GM19467 (cell line): ENCODE data around the gene LRRC63.
"Not testable (repeated sequence)": the region's sequence is repeated elsewhere in the genome, so short reads cannot be mapped to it uniquely, and the experiment has no call there.

Source experiments
- ATAC-seq: cut with Tn5 transposase; IDR thresholded peaks from one replicate; pipeline ENCODE4 v1.9.1; 2021; ENCODE audit warnings: mild to moderate bottlenecking, moderate library complexity; ENCODE audit not compliant: unreplicated experiment

LRRC63 gene

DNA sequence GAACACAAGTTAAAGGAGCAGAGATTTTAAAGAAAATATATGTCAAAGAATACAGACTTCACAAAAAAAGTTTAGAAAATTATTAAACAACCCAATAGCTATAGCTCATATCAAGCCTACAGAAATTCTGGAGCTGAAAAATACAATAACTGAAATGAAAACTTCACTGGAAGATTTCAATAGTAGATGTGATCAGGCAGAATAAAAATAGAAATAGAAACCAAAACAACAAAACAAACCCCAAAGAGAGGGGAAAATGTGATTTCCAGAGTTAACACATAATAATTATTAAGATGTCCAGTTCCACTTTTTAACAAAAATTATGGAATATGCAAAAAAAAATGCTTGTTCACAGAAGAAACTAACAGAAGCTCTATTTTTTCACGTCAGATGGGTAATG lies 23.6 kb downstream of the LRRC63 start:
- ATAC-seq: no peak

- no peak for ATAC-seq
Observed at GRCh38 chr13:46265292-46265691, 53.6 kb downstream of the LRRC63 start.

DNA sequence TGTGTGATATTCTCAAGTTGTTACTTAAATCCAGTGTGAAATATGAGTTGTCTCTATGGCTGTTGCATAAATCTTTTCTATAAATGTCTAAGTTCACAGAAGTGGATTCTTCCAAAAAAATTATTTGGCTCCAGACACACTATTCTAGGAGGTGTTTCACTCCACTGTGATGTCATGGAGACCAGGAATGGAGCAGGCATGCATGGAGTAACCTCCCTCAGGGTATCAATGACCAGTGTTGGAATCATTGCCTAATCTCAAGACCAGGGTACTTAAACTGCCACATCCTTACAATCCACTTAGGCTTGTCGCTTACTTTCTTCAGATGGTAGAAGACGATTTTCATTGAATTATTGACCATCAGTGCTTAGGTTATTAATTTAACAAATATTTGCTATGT lies 55.4 kb downstream of the LRRC63 start:
- ATAC-seq: no peak

GRCh38 chr13:46270416-46270815 lies 58.7 kb downstream of the LRRC63 start:
- no peak for ATAC-seq

- no peak for ATAC-seq
Observed at GRCh38 chr13:46274094-46274698, 62.5 kb downstream of the LRRC63 start.

- ATAC-seq: no peak
Observed at GRCh38 chr13:46278474-46278873, 66.7 kb downstream of the LRRC63 start.

DNA sequence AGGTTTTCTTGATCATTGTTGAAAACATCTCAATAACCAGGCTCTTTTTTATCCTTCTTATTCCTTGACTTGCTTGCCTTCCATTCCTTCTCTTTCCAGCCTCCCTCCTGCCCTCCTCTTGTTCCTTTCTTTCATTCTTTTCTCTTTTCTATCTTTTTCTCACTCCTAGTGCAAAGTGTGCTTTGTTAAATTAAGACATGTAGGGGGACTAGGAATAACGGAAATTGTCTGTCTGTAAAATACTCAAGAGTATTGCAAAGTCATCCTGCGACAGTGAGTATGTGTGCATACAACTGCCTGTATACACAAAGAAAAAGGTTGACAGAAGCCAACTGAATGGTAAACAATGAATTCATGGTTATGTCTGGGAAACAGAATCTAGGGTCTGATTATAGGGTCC lies 70.1 kb downstream of the LRRC63 start:
- no peak for ATAC-seq

DNA sequence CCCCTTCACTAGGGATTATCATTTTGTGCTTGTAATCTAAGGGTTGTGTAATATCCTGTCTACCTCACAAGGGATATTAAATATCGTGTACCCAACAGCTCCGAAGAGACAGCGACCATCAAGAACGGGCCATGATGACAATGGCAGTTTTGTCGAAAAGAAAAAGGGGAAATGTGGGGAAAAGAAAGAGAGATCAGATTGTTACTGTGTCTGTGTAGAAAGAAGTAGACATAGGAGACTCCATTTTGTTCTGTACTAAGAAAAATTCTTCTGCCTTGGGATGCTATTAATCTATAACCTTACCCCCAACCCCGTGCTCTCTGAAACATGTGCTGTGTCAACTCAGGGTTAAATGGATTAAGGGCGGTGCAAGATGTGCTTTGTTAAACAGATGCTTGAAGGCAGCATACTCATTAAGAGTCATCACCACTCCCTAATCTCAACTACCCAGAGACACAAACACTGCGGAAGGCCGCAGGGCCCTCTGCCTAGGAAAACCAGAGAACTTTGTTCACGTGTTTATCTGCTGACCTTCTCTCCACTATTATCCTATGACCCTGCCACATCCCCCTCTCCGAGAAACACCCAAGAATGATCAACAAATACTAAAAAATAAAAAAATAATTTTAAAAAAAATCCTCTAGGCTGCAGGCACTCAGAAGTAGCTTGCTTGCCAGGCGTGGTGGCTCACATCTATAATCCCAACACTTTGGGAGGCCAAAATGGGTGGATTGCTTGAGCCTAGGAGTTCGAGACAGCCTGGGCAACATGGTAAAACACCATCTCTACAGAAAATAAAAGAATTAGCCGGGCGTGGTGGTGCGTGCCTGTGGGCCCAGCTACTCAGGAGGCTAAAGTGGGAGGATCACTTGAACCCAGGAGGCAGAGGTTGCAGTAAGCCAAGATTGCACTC lies 72.4 kb downstream of the LRRC63 start:
- ATAC-seq: not testable (repeated sequence)

DNA sequence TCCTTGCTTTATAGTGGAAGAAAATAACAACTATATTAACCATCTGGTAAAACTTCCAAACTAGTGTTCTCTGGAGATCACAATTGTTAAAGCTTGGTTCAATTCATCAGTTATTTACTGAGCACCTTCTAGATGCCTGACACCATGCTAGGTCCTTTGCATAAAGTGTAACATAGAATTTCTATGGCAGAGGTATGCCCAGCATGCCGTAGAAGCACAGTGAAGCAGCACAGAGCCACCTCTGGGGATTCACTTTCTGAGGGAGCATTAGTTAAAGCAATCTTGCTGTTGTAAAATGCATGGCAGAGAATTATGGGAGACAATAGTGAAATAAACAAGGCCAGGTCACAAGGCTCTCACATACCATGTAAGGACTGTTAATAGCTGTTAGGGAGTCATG lies 75.2 kb downstream of the LRRC63 start:
- ATAC-seq: no peak

DNA sequence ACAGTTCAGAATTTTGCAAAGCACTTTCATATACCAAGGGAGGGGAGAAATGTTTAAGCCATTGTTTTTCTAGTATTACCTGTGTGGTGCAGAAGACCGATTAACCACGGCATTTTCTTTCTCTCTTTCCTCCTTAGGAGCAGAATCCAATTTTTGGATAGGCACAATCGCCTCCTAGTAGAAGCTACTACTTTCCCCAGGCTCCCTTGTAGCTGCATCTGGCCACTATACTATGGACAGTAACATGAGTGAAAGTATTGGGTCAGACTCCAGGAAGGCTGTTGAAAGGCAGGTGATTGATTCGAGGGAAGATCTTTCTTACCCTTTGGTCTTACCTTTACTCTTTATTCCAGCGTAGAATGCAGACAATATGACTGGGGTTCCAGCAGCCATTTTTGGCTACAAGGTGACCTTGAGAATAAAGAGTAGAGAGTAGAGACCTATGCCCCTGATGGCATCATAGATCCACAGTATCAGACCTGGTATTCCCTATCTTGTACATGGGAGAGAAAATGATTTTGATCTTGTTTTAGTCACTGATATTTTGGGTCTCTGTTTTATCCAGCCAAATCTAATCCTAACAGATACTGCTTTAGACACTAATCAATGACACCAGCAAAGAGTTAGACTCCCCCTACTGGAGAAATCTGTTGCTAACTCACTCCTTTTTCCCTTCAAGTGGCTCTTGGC lies 77.0 kb downstream of the LRRC63 start:
- ATAC-seq: no peak

DNA sequence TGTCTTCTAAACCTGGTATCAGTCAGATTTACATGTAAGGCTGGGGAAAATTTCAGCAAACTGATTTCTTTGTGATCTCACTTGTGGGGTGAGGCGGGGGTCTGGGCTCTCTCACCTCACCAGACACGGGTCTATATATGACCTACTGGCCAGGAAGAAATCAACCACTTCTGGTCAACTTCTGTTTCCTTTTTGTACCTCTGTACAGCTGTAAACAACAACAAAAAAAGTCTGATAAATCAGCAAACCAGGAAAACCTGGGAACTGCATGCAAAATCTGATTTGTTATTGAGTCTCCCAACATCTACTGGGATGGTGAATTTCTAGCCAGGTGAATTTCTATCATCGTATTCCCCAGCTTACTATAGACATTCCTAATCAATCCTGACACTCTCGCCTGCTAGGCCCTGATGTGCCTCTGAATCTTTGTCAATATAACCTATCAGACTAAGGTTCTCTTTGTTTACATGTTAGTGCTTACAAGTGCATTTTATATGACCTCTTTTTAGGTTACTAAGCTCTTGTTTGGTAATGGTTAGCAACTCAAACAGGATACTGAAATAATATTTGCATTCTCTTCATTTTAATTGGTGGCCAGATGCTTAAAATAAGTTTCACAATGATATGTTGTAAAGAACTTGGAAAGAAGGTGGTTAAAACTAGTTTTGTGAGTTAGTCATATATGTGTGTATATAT lies 77.7 kb downstream of the LRRC63 start:
- ATAC-seq: no peak

GRCh38 chr13:46290434-46290833 lies 78.7 kb downstream of the LRRC63 start:
- ATAC-seq: no peak

GRCh38 chr13:46293436-46293835 lies 81.7 kb downstream of the LRRC63 start:
- no peak for ATAC-seq

- ATAC-seq: no peak
Observed at GRCh38 chr13:46295491-46296114, 83.9 kb downstream of the LRRC63 start.

DNA sequence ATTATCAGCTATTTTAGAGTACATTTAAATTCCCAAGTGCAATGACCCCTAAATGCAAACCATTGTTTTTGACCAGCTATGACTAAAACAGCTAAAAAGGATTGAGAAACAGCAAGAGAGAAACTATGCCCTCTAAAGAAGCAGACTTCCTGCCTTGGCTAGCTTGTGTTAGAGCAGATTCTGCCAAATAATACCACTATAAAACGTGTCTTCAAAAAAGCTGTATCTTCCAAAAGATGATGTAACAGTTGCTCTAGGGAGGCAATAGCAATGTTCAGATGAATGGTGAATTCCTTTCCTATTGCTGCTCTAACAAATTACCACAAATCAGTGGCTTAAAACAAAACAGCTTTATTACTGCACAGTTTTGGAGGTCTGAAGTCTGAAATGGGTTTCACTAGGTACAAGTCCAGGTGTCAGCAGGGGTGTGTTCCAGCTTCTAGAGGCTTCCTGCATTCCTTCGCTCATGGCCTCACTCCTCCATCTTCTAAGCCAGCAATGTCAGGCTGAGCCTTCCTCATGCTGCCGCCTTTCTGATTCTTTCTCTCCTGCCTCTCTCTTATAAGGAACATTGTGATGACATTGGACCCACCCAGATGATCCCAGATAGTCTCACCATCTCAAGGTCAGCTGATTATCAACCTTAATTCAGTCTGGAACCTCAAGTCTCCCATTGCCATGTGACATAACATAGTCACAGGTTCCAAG lies 84.5 kb downstream of the LRRC63 start:
- no peak for ATAC-seq

DNA sequence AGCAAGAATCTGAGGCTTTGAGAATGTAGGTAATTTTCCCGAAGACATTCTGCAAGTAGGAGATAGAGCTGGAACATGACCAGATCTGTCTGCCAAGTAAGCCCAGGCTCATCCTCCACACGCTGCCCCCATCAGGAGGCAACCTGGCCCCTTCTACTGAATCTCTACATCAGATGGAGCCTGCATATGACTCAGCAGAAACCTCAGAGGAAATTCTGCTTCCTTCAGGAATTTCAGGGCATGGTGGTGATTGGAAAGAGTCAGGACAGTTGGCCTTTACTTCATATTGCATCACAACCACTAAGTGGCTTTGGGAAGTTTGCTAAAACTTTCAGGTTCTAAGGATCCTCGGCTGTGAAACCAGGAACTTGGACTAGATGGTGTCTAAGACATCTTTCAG lies 85.2 kb downstream of the LRRC63 start:
- ATAC-seq: no peak

GRCh38 chr13:46297361-46297811 lies 85.7 kb downstream of the LRRC63 start:
- ATAC-seq: no peak

DNA sequence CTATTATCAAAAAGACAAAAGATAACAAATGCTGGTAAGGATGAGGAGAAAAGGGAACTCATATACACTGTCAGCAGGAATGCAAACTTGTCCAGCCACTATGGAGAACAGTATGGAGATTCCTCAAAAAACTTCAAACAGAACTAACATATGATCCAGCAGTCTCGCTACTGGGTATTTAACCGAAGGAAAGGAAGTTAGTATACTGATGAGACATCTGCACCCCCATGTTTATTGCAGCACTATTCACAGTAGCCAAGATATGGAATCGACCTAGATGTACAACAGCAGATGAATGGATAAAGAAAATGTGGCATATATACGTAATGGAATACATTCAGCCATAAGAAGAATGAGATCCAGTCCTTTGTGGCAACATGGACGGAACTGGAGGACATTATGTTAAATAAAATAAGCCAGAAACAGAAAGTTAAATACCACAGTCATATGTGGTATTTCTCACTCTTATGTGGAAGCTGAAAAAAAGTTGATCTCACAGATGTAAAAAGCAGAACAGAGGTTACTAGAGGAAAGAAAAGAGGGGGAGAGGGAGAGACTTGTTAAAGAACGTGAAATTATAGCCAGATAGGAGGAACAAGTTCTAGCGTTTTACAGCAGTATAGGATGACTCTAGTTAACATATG lies 92.1 kb downstream of the LRRC63 start:
- no peak for ATAC-seq

DNA sequence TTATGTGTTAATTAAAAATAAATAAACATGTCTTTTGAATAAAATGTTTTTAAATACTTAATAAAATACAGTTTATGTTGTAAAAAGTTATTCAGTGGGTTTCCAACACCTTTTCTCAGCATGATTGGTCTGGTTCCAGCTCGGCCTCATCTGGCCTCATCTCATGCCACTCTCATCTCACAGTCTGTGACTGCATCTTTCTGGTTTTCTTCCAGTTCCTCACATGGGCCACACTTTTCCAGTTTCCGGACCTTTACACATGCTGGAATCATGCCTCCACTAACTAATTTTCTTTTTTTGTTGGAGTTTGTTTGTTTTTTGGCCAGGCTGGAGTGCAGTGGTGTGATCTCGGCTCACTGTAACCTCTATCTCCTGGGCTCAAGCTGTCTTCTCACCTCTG lies 92.8 kb downstream of the LRRC63 start:
- ATAC-seq: no peak

DNA sequence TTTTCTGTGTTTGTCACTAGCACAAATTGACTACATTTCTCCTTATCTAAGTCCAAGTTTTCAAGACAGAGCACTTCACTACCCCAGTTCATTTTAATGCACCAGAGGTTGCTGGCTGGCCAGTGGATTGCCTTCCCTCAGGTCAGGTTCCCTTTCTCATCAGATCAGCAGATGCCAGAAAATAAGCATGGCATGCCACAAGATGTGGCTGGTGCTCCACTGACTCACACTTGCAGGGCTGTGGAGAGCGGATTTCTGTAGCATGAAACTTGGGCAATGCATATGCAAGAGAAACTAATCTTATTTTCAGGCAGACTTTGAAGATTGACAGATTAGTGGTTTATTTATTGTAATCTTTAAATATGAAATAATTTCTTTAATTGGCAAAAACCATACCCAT lies 95.8 kb downstream of the LRRC63 start:
- no peak for ATAC-seq
